Neural crest cell (in vitro differentiated cells): ENCODE data around the gene DIP2A. TPM values are rescaled to one million over a fixed set of nuclear protein-coding genes. Genes with fewer than 3 reads are reported as not detected.
"Not testable (repeated sequence)": the region's sequence is repeated elsewhere in the genome, so short reads cannot be mapped to it uniquely, and the experiment has no call there.

Experiments used
- DNase-seq: peaks from one replicate; pipeline ENCODE4 v3.0.0; 2021; ENCODE audit warnings: low read depth, mixed read lengths, low spot score
- H3K27ac Mint-ChIP-seq: one replicate; pipeline ENCODE4 v1.8.0; 2021; ENCODE audit warnings: mild to moderate bottlenecking, mixed read lengths; ENCODE audit not compliant: unreplicated experiment
- H3K27me3 Mint-ChIP-seq: 2 replicates; pipeline ENCODE4 v1.8.0; 2021; ENCODE audit warnings: low read depth, mild to moderate bottlenecking, mixed read lengths
- H3K36me3 Mint-ChIP-seq: 2 replicates; pipeline ENCODE4 v1.8.0; 2021; ENCODE audit warnings: low read depth, mild to moderate bottlenecking, mixed read lengths
- H3K4me1 Mint-ChIP-seq: 2 replicates; pipeline ENCODE4 v1.8.0; 2021; ENCODE audit warnings: mixed read lengths
- H3K4me3 Mint-ChIP-seq: one replicate; pipeline ENCODE4 v1.8.0; 2021; ENCODE audit warnings: mild to moderate bottlenecking, mixed read lengths
- H3K9me3 Mint-ChIP-seq: 2 replicates; pipeline ENCODE4 v1.8.0; 2021; ENCODE audit warnings: mixed read lengths
- total RNA-seq: library from RNA; stranded (reverse); gene quantifications from 2 replicates; pipeline ENCODE4 v1.2.1, GENCODE V29; 2021
- TF ChIP-seq, protein P1 (sequence below): fragments of 200-600 bp; sonication (generic); conservative IDR thresholded peaks from 2 replicates; pipeline ENCODE4 v1.5.0; 2021; ENCODE audit warnings: antibody characterized with exemption, mild to moderate bottlenecking

DIP2A gene
- total RNA-seq, 1 donor from 2014 or later, result 57.8 TPM

- peaks cover 54% of the 10 kb centered on the region for H3K36me3 Mint-ChIP-seq
These were observed 111.4 kb downstream of the DIP2A start for GRCh38 chr21:46570119-46570518.

GRCh38 chr21:46570631-46571030 lies 111.9 kb downstream of the DIP2A start:
- DNase-seq, result no peak
- no peak overlapping the region for H3K4me3 Mint-ChIP-seq
- H3K4me1 Mint-ChIP-seq, result no peaks in the 10 kb centered on the region
- no peaks in the 10 kb centered on the region for H3K27me3 Mint-ChIP-seq
- peaks cover 15% of the 10 kb centered on the region for H3K9me3 Mint-ChIP-seq
- H3K36me3 Mint-ChIP-seq, result peaks cover 54% of the 10 kb centered on the region
- no peak overlapping the region for H3K27ac Mint-ChIP-seq
- TF ChIP-seq, protein P1, sequence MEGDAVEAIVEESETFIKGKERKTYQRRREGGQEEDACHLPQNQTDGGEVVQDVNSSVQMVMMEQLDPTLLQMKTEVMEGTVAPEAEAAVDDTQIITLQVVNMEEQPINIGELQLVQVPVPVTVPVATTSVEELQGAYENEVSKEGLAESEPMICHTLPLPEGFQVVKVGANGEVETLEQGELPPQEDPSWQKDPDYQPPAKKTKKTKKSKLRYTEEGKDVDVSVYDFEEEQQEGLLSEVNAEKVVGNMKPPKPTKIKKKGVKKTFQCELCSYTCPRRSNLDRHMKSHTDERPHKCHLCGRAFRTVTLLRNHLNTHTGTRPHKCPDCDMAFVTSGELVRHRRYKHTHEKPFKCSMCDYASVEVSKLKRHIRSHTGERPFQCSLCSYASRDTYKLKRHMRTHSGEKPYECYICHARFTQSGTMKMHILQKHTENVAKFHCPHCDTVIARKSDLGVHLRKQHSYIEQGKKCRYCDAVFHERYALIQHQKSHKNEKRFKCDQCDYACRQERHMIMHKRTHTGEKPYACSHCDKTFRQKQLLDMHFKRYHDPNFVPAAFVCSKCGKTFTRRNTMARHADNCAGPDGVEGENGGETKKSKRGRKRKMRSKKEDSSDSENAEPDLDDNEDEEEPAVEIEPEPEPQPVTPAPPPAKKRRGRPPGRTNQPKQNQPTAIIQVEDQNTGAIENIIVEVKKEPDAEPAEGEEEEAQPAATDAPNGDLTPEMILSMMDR, result no peak

More at GRCh38 chr21:46570119-46570518, 111.4 kb downstream of the DIP2A start:
- H3K9me3 Mint-ChIP-seq, result peaks cover 15% of the 10 kb centered on the region
- no peaks in the 10 kb centered on the region for H3K4me1 Mint-ChIP-seq
- no peak for DNase-seq
- no peaks in the 10 kb centered on the region for H3K27me3 Mint-ChIP-seq
- TF ChIP-seq, protein P1, result no peak
- H3K4me3 Mint-ChIP-seq, result no peak overlapping the region
- H3K27ac Mint-ChIP-seq, result no peak overlapping the region

DNA sequence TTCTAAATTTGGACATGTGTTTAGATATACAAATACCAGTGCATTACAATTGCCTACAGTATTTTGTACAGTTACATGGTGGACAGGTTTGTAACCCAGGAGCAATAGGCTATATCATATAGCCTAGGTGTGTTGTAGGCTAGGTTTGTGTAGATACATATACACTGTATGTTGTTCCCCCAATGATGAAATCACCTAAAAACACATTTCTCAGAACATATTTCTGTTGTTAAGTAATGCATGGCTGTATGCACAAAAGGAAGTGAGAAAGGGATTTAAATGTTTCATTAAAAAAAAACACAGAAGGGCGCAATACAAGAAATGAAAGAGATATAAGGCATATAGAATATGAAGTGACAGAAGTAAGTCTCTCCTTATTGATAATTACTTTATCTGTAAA lies 114.2 kb downstream of the DIP2A start:
- Mint-ChIP-seq H3K27ac (no peak overlapping the region), H3K4me1 (no peaks in the 10 kb centered on the region), H3K36me3 (peaks cover 68% of the 10 kb centered on the region), H3K27me3 (no peaks in the 10 kb centered on the region), H3K9me3 (peaks cover 26% of the 10 kb centered on the region), H3K4me3 (no peak overlapping the region)
- TF ChIP-seq, protein P1, result no peak
- no peak for DNase-seq

GRCh38 chr21:46577786-46578185 lies 119.1 kb downstream of the DIP2A start:
- not testable (repeated sequence) for H3K27ac Mint-ChIP-seq, H3K4me1 Mint-ChIP-seq
- H3K9me3 Mint-ChIP-seq, result peaks cover 36% of the 10 kb centered on the region

DNA sequence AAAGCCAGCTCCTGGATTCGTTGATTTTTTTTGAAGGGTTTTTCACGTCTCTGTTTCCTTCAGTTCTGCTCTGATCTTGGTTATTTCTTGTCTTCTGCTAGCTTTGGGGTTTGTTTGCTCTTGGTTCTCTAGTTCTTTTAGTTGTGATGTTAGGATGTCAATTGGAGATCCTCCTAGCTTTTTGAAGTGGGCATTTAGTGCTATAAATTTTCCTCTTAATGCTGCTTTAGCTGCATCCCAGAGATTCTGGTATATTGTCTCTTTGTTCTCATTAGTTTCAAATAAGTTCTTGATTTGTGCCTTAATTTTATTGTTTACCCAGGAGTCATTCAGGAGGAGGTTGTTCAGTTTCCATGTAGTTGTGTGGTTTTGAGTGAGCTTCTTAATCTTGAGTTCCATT lies 120.7 kb downstream of the DIP2A start:
- not testable (repeated sequence) for DNase-seq, H3K4me3 Mint-ChIP-seq, H3K27ac Mint-ChIP-seq, H3K4me1 Mint-ChIP-seq, H3K27me3 Mint-ChIP-seq
- Mint-ChIP-seq H3K36me3 (peaks cover 88% of the 10 kb centered on the region), H3K9me3 (peaks cover 38% of the 10 kb centered on the region)

More at GRCh38 chr21:46577786-46578185, 119.1 kb downstream of the DIP2A start:
- H3K36me3 Mint-ChIP-seq, result peaks cover 85% of the 10 kb centered on the region
- not testable (repeated sequence) for H3K27me3 Mint-ChIP-seq, H3K4me3 Mint-ChIP-seq, DNase-seq

- no peak overlapping the region for H3K4me3 Mint-ChIP-seq
- H3K27ac Mint-ChIP-seq, result no peak overlapping the region
- no peak for DNase-seq
- TF ChIP-seq, protein P1, result no peak
- H3K4me1 Mint-ChIP-seq, result no peaks in the 10 kb centered on the region
- peaks cover 85% of the 10 kb centered on the region for H3K36me3 Mint-ChIP-seq
- peaks cover 40% of the 10 kb centered on the region for H3K9me3 Mint-ChIP-seq
- no peaks in the 10 kb centered on the region for H3K27me3 Mint-ChIP-seq
These were observed 123.2 kb downstream of the DIP2A start for GRCh38 chr21:46581780-46582307.
